D341Med (cell line): Measurements from ENCODE around the gene COL18A1.

Source experiments
- DNase-seq: peaks from one replicate; pipeline ENCODE4 v3.0.0; 2012; ENCODE audit warnings: low spot score

Gene COL18A1

DNA sequence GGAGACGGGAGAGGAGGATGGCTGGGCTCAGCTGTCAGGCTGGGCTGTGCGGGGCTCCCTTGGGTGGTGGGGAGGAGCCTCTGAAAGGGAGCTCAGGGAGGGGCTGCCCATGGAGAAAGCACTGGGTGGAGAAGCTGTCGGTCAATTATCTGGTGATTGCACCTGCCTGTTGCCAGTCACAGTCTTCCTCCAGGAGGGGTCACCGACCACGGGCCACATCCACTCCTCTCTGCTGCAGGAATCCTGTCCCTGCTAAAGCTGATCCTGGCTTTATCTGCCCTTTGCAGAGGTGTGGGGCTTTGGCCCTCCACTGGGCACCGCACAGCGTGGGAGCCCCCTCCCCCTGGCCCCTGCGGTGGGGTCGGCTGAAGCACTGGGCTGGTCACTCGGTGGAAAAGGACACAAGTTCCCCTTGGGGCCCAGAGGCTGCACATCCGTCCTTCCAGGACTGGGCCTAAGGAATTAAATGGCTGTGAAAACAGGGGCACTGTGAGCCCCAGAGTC lies 21.8 kb upstream of the COL18A1 start:
- no peak for DNase-seq

DNA sequence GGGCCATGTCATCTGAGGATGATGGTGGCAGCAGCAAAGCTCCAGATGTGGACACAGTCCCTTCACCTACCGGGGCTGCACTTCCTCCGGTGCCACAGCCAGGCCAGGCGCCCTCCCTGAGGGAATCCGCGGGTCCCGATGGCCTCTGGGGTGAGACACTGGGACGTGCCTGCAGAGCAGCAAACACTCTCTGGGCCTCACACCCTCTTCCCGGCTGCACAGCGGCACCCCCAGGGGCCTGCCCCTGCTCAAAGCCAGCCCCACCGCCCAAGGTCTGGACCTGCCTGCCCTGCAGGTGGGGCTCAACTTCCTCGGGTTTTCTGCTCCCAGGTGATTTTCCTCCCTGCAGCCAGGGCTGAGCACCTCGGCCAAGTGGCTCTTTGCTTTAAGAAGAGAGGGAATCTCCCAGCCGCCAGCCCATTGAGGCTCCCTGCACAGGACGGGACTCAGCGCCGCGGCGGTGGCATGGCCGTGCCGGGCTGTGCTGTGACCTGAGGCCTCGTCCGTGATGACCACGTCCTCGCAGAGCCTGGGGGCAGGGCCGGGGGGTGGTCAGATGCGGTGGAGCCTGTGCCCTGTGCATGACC lies 21.3 kb upstream of the COL18A1 start:
- DNase-seq, result no peak

DNA sequence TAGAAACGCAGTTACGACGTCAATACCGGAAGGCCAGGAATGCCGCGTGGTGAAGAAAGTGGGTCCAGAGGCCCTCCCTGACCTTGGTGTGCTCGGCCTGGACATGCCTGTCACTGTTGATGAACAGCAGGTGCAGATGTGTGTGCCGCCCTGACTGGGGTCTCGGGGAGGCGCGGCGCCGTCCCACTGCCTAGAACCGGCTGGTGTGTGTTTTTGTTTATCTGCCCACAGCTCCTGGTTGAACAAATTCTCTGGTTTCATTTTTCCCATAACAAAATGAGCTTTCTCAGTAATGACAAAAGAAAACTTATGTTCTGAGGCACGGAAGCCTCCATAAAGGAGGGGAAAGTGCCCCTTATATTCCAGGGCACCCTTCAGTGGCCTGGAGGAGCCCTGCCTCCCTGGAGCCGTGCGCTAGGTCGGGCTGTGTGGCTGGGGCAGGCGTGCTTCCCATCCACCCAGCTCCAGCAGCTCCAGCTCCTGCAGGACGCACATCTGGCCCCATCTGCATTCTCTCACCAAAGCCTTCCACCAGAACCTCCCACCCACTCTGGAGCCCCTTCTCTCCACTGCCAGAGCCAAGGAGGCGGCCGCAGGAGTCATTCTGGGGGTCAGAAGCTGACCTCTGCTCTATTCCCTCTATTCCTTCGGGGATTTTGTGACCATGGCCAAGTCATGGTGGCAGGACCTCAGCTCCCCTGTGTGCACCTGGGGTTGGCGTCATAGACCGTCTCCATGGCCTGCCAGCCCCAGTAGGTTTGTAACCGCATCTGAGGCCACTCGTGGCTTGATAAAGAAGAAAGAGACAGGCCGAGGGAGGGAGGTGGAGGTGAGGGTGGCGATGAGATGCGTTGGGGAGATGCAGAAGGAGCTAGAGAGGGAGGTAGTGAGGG lies 20.1 kb upstream of the COL18A1 start:
- DNase-seq, result no peak

DNA sequence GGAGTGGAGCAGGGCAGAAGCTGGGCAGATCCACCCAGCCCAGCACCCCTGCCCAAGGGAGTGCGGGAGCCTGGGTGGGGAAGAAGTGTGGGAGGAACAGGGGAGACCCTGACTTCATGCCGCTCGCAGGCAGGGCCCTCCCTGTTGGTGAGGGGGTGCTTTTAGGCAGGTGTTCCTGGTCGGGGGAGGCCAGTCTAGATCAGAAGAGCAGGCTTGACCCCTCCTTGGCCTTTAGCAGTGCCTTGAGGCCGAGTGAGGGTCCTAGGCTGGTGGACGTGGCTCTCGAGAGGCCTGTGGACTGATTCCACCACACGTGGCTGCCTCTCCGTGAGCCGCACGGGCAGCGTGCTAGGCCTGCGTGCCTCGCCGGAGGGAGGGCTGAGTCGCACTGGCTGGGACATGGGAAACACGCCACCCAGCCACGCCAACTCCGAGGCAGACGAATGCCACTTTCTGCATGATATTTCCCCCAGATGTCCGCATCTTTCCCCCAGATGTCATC lies 19.4 kb upstream of the COL18A1 start:
- DNase-seq, result no peak

DNA sequence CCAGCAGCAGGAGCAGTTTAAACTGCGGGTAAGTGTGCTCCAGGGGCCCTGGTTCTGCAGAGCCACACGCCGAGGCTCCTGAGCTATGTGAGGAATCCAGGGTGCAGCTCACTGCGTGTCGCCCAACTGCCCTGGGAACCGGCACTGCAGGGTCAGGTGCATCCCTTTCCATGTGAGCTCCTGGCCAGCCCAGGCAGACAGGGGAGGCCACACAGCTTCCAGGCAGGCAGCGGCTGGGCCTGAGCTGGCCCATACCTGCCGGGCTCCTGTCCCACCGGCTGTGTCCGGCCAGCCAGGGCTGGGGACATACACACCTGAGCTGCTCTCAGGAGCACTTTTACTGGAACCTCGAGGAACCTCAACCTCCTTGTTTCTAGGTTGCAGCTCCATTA lies 18.6 kb upstream of the COL18A1 start:
- no peak for DNase-seq

DNA sequence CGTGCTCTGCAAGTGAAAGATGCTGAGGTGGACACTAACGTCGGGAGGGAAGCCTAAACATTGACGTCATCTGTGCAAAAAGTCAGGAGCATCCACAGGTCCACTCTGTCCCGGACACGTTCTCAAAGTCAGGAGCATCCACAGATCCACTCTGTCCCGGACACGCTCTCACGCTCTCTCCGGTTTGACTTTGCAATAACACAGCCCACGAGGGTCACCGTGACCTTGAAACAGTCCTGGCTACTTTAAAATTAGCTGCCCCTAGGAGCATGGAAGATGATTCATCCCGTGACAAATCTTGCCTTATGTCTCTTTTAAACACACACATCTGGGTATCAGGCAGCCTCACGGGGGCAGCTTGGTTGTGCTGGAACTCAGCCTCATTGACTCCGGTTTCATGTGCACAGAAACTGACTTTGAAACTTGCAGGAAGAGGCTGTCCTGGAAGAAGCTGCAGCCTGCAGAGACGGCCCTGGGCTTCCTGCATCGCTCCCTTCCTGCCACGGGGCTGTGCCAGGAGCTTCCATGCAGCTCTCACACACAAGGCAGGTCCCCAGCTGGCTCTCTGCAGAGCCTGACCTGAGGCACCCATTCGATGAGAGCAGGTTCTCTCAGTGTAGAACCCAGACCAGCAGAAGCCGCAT lies 18.1 kb upstream of the COL18A1 start:
- no peak for DNase-seq

DNA sequence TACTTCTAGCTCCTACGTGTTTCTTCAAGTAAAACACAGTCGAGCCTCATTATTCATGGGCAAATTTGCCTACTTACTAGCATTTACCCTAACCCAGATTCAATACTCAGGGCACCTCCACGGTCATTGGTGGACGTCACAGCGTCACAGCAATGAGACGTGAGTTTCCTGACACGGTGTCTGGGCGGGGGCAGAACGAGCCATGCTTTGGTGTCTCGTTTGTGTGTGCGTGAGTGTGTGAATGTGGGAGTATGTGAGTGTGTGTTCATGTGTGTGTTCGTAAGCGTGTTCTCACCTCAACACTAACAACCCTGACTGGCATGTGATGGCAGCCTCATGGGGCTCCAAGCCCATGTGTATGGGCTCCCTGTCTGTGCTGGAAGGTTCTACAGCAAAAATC lies 17.5 kb upstream of the COL18A1 start:
- DNase-seq, result no peak

DNA sequence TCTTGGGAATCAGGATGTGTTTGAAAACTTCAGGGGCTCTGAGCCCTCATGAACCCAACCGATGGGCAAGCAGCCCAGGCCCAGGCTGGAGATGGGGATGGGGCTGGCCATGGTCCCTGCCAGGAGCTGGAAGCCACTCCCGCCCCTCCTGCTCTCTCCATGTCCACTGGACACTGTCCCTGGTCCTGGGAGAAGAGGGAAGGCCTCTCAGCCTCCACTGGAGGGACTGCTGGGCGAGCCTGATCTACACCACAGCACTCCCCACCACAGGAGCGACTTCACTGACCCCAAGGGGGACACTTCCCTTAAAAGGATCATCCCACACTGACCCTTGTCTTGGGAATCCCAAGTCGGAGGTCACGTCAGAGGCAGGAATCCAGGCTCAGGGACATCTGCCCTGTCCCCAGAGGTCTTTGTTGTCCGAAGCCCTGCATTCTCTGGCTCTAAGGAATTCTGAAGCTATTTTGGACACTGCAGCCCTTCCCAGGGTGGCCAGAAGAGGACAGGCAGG lies 16.9 kb upstream of the COL18A1 start:
- no peak for DNase-seq

DNA sequence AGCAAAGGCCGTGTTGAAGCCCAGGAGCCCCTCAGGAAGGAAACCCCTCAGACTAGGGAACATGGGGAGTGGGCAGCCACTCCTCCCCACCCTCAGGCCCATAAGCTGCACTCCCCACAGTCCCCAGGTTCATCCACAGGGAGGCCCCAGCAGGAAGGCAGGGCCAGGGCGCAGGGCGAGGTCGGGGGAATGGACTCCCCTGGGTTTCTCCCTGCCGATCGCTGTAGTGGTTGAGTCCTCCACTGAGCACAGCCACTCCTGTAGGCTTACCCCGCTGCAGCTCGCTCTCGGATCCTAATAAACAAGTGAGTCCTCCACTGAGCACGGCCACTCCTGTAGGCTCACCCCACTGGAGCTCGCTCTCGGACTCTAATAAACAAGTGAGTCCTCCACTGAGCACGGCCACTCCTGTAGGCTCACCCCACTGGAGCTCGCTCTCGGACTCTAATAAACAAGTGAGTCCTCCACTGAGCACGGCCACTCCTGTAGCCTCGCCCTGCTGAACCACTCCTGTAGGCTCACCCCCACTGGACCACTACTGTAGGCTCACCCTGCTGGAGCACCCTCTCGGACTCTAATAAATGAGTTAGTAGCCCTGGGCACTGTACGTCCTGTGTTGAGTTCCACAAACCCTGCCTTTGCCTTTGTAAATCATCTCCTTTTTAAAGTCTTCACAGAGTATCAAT lies 16.2 kb upstream of the COL18A1 start:
- no peak for DNase-seq

DNA sequence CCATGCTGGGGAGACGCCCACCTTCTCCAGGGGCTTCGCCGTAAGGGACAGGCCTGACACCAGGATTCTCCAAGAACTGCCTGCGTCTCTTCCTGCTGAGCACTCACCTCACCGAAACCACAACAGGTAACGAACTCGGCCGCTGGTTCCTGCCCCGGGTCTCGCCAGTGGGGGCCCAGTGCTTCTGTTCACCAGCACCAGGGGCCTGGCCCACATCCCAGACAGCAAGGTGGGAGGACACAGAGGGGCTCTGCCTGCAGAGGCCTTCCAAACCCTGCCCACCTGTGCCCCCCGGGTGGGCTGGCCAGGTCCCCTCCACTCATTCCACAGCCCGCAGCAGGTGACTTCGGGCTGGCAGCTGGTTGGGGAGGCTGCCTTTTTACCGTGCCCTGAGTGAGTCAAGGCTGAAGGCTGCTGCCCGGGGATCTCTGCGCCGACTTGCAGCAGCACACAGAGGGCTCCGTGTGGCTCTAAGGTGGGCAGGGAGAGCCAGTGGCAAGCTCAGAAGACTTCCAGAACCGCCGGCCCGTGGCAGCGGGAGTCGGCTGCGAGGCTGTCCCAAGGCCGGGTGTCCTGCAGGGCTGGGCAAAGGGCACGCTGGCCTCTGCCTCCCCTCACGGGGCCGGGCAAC lies 14.7 kb upstream of the COL18A1 start:
- DNase-seq, result no peak

DNA sequence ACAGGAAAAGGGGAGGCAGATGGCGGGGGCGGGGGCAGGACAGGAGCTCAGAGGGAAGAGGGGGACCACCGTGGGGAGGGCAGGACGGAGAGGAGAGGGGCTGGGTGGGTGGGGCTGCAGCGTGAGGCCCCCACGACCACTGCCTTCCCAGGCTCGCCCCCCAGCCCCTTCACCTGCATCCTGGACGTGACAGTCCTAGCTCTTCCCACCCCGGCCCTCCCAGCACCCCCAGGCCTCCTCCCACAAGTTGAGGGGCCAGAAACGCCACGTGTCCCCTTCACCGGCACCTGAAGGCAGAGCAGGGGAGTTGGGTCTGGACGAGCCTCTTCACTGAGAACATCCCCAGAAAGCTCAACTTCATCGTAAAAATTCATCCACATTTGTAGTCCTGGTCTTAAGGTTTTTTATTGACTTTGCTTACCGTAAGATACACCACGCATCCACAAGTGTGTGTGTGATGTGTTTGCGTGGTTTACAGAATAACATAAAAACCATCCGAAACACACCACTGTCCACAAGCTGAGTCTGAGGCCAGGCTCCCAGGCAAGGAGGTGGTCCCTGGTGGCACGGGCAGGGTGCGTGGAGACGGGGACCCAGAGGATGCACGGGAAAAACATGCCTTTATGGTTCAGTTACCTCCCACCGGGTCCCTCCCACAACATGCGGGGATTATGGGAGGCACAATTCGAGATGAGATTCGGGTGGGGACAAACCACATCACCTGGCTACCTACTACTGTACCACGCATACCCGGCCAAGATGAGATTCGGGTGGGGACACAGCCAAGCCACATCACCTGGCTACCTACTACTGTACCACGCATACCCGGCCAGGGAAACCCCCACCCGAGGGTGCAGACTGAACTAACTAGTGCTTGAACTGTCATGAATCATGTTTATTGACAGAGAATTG lies 13.9 kb upstream of the COL18A1 start:
- DNase-seq, result no peak

DNA sequence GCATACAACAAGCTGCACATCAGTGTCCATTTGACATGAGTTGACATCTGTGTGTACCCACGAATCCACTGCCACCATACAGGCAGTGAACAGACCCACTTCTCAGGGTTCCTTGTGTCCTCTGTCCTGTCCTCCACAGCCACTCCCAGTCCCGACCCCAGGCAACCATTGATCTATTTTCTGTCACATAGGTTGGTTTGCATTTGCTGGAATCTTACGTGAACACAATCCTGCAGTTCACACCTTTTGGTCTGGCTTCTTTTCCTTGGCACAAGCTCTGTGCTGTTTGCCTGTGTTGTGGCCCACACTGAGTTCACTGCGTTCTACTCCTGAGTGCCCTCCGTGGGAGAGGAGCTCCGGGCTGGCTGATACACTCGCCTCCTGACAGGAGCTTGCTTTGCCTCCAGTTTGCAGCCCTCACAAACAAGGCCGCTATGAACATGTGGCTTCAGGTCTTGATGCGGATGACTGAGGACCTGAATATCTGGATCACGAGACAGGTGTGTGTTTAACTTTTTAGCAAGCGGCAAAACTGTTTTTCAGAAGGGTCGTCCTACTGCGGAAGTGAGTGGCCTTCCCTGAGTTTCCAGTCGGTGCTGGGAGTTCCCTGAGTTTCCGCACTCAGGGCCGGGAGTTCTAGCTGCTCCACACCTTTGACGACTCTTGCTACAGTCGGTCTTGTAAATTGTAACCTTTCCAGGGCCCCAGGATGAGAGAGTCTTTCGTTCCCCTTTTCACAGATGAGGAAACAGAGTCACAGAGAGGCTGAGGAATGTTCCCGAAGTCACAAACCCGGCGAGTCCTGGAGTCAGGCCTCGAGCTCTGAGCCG lies 13.0 kb upstream of the COL18A1 start:
- DNase-seq, result no peak

DNA sequence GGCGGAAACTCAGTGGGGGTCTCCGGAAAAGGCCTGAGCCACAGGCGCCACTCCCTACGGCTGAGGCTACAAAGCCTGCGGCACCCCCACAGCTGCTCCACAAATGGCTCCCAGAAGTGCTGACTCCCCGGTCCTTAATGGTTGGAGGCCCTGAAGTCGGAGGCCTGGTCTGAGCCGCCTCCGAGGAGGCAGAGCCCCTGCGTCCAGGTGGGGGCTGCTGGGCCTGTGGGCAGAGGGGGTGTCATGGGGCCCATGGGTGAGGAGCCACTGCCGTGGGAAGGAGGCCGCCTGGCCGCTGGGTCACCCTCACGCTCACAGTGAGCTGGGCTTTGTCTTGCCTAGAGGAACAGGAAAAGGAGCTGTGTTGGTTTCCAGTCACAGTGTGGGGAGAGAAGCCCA lies 12.4 kb upstream of the COL18A1 start:
- no peak for DNase-seq

DNA sequence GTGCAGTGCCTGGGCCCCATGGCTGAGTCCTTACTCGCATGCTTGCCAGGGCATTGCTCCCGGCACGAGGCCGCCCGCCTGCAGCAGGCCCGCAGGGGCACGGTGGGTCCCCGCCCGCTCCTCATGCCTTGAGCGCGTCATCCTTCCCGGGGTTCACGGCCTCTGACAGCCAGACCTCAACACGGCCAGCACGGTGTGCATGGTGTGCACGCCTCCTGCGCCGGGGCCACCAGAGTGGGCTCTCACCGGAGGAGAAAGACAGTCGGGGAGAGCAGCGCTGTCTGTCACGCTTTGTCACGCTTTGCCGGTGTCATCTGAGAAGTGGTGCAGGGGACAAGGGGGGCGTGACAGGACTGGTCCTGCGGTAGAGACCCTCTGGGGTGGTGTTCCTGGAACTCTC lies 11.9 kb upstream of the COL18A1 start:
- no peak for DNase-seq

DNA sequence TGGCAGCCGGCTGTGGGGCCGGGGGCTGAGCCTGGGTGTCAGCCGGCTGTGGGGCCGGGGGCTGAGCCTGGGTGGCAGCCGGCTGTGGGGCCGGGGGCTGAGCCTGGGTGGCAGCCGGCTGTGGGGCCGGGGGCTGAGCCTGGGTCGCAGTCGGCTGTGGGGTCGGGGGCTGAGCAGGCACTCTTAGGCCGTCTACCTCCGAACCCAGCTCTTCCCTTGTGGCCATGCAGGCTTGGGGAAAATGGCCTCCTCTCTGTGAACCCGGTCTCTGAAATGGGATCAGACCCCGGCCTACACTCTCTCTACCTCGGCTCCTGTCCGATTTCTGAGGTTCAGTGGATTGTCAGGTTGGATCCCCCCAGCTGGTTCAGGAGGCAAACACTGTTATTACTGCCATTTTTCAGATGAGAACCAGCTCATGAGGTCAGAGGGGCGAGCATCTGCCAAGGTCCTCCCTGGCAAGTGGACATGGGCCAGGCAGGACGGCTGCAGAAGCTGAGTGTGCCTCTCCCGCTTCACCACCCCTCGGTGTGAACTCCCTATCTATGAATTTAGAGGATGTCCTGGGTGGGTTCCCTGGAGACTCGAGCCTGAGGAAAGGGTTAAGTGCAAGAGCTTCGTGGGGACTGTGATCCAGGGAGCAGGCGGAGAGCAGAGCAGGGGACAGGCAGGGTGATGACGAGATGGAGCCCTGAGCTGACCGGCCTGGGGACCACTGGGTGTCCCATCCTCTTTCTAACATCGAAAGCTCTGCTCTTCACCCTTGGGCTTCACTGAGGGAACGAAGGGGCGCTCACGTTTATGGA lies 10.9 kb upstream of the COL18A1 start:
- DNase-seq, result no peak

DNA sequence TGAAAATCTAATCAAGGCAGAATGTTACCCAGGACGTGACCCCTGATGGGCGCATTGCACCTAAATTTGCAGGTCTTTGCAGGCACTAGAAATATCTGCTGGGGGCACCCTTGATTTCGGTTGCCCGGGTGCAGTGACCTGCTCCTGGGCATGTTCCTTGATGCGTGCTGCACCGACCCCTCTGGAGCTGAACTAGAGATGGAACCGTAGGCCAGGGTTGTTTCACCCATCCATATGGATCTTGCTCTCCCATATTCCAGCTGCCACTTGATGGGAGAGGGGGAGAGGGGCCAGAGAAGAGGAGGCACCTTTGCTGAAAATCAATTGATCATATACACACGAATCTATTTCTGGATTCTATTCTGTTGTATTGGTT lies 8.4 kb upstream of the COL18A1 start:
- no peak for DNase-seq

DNA sequence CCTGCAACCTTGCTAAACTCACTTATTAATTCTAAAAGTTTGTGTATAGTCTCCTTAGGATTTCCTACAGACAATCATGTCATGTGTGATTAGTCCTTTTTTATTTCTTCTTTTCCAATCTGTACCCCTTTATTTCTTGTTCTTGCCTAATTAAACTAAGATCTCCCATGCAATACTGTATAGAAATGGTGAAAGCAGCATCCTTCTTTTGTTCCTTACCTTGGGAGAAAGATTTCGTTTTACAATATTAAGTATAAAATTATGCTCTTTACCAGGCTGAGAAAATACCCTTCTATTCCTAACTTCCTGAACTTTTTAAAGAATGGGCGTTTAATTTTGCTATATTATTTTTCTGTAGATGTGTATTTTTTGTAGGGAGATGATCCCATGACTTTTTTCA lies 7.6 kb upstream of the COL18A1 start:
- DNase-seq, result no peak

DNA sequence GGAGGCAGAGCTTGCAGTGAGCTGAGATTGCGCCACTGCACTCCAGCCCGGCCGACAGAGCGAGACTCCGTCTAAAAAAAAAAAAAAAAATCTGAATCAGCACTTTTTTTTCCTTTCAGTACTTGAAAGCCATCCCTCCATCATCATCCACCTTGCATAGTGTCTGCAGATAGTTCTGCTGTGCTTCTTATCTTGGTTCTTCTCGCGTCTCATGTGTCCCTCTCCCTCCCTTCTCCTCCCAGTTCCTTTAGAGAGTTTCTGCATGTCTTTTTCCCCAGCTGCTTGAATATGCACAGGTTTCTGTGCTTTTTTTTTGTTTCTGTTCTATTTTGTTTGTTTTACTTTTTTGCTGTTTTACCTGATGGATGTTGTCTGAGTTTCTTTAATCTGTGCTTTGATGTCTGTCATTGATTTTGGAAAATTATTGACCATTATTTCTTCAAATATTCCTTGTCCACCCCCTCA lies 3.9 kb upstream of the COL18A1 start:
- DNase-seq, result no peak
